Suprapubic skin (tissue), 4 donors: Measurements from ENCODE around the gene MYMK.

Source experiments
- CTCF ChIP-seq, 2 donors: fragments of 200-600 bp in 1 of 2; fragments of 450-650 bp in 1 of 2; sonication (generic) in 1 of 2; IDR thresholded peaks; one replicate each; pipeline ENCODE4 v1.5.1; 2016 to 2019; ENCODE audit warnings: antibody characterized with exemption in 2 of 2, mild to moderate bottlenecking in 1 of 2, moderate library complexity in 1 of 2
- POLR2A ChIP-seq, 2 donors: fragments of 450-650 bp; IDR thresholded peaks; one replicate each; pipeline ENCODE4 v1.6.1; 2017; ENCODE audit warnings: antibody characterized with exemption in 2 of 2, mild to moderate bottlenecking in 2 of 2, moderate library complexity in 2 of 2
- POLR2AphosphoS5 ChIP-seq, 3 donors: sonication (generic); formaldehyde crosslinking; IDR thresholded peaks; one replicate each; pipeline ENCODE4 v1.6.1; 2017; ENCODE audit warnings: antibody characterized with exemption in 3 of 3

DNA sequence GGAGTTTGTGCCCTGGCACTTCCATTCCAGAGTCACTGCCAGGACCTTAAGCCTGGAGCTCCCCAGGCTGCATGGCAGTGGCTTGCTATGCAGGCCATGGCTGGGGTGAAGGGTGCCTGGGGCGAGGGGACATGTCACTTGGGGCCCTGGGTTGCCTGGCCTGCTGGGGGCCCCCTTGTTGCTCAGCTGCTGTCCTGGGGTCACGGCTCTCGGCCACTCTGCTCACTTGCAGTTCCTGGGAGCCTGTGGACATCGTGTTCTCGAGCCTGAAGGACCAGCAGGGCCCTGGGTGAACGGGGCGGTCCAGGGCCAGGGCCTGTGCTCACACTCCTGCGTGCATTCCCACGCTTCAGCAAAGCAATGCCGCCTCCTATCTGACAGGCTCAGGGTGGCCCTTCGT, 31.3 kb downstream of the MYMK start:
- TF ChIP-seq POLR2AphosphoS5 (IDR thresholded peaks at IDR 0.05) (no peak), CTCF (IDR thresholded peaks at IDR 0.05) (no peak), POLR2A (IDR thresholded peaks at IDR 0.05) (no peak)
